ENCODE data around the gene ASIC4.

The ASIC4 gene

GRCh38 chr2:219536967-219537366 is 22.7 kb downstream of the ASIC4 start:
- DNase-seq (ENCODE audit: low spot score): no peak

- no peak for DNase-seq (ENCODE audit: low spot score)
These were observed 23.6 kb downstream of the ASIC4 start for GRCh38 chr2:219537657-219538488.

DNA sequence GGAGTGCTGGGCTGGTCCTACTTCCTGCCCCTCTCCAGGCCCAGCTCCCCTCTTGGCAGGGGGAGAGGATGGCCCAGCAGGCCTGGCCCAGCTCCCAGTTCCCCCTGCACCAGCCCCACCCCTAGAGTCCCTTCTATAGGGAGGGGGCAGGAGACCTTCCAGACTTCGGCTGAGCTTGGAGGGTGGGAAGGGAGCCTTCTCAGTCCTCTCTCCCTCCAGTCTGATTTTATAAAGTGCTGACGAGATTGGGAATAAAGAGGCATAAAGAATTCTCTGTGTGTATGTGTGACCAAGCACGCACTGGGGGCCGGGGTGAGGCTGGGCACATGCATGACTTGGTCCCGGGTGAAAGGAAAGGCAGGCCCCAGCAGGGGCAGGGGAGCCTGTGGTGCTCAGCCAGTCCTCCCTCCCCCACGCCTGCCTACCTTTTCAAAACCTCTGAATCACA is 24.2 kb downstream of the ASIC4 start:
- no peak for DNase-seq (ENCODE audit: low spot score)

DNA sequence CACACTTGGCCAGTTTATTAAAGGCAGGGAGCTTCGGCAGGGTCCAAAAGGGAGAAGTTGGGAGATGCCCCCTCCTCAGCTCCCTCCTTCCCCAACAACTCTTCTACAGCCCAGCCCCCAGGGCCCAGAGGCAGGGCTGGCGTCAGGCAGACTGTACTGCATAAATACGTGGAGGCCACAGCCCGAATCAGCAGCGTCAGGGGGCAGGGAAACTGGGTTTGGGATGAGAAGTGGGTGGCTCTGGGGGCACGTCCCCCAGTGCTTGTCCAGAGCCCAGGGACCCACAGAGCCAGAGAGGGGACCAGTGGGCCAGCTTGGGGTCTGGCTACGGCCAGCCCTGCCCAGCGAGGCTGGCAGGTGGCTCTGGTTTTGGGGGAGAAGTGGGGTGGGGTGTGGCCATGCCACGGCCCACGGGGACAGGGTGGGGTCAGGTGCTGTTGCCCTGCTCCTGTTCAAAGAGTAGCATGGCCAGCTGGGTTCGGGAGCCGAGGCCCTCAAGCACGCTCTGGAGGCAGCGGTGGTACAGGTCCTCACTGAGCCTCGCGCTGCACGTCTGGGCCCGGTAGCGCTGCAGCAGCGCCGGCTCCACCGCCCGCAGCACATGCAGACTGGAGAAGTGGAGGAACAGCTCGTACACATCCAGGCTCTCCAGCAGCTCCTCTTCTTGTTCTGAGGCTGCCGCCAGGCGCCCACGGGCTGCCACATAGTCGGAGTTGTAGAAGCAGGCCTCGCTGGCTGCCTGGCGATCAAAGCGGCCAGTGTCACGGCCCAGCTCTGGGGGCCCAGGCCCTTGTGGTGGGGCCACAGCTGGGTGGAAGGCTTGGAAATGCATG is 24.9 kb downstream of the ASIC4 start:
- DNase-seq (ENCODE audit: low spot score): no peak

DNA sequence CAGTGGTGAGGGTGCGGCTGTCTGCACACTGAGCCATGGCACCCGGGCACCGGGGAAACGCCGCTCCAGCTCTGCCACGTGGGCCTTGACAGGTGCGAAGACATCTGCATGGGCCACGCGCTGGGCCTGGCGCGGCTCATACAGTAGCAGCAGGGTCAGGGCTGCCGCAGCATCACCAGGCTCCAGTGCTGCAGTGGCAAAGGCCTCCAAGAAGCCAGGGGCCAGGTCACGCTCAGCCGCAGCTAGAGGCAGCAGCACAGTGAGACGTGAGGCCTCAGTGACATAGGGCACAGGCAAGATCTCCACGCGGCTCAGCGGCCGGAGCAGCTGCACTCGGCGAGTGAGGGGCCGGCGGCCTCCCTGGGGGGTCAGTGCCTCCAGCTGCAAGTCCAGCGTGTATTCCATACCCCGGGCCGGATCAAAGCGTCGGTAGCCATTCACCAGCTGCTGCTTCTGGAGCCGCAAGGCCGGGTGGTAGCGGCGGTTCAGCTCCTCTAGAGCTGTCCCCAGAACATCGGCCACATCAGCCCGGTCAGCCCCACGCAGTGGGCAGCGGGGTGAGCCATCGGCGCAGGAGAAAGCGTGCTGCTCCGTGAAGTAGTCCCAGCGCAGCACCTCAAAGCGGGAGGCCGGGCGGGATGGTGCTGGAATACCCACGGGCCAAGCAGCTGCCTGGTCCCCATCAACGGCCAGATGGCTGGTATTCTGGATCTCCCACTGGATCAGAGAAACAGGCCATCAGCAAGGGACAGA is 25.8 kb downstream of the ASIC4 start:
- no peak for DNase-seq (ENCODE audit: low spot score)

- DNase-seq (ENCODE audit: low spot score): no peak
These were observed 26.7 kb downstream of the ASIC4 start for GRCh38 chr2:219540784-219541504.

DNA sequence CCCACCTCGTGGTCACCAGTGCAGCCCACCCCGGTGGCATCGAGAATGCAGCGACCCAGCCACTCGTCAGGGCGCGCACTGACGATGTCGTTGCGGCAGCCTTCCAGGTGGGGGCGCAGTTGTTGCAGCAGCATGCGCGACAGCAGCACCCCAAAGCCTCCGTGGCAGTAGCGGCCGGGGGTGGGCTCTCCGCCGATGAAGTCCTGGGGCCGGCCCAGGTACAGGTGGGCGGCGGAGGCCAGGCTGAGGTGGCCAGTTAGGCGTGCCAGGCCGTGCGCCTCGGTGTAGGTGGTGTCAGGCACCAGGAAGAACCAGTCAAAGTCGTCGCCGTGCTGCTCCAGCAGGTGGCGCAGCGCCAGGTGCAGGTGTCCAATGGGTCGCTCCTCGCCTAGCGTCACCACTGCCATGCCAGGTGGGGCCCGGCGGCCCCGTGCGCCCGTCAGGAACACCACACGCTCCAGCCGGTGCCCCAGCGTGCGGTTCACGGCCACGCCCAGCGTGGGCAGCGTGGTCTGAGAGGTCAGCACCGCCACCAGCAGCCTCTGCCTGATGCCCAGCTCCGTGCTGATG is 27.4 kb downstream of the ASIC4 start:
- peak; percentile 51 for DNase-seq (ENCODE audit: low spot score)

GRCh38 chr2:219542931-219543595 is 28.8 kb downstream of the ASIC4 start:
- DNase-seq (ENCODE audit: low spot score): no peak

DNA sequence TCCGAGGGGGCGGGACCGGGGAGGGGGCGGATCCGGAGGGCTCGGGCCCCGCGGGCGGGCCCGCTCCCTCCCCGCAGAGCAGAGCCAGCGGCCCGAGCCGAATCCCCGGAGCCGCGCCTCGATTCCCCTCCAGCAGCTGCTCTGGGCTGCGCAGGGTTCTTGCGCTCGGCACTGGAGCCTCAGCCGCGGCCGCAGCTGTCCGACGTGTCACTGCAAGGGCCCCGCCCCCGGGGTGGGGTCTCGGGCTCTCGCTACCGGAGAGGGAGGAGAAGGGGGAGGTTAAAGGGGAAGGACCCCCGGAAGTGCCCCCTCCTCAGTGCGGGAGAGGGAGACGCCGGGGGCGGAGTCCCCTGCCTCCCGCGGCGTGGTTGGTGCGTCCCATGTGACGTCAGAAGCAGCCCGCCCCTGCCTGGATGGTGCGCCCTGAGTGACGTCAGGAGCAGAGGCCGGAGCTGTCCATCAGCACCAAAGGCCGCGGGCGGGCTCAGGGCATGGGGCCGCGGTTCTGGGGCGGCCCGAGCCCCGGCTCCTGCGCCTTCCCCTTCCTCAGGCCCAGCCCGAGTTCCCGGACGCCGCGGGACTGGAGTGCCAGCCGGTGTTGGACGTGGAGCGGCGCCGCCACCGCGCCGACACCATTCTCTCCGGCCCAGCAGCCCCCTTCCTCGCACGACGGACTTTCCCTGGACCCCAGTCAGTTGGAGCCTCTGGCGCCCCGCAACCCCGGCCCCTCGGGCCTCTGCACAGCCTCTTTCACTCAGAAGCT is 29.5 kb downstream of the ASIC4 start, which contains the start of the genes CHPF and TMEM198:
Gene CHPF (minus strand): TSS at position 214 of the 763 bp plus-strand sequence. CDS start 271 bp downstream, outside the sequence.
Gene TMEM198 (plus strand): TSS at position 433 of the 763 bp plus-strand sequence. CDS start 700 bp downstream, outside the sequence.
- DNase-seq (ENCODE audit: low spot score): peak; percentile 99

DNA sequence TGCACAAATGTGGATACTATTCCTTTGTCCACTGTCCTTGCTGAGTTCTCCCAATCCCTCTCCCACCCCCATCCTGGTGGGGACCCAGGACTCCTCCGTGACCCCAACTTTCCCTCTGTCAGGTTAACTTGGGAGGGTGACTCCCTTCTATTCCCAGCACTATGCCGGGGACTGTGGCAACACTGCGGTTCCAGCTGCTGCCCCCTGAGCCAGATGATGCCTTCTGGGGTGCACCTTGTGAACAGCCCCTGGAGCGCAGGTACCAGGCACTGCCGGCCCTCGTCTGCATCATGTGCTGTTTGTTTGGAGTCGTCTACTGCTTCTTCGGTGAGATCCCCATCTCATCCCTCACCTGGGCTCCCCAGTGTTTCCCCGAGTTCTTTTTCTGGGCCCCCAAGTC is 30.3 kb downstream of the ASIC4 start:
- no peak for DNase-seq (ENCODE audit: low spot score)

DNA sequence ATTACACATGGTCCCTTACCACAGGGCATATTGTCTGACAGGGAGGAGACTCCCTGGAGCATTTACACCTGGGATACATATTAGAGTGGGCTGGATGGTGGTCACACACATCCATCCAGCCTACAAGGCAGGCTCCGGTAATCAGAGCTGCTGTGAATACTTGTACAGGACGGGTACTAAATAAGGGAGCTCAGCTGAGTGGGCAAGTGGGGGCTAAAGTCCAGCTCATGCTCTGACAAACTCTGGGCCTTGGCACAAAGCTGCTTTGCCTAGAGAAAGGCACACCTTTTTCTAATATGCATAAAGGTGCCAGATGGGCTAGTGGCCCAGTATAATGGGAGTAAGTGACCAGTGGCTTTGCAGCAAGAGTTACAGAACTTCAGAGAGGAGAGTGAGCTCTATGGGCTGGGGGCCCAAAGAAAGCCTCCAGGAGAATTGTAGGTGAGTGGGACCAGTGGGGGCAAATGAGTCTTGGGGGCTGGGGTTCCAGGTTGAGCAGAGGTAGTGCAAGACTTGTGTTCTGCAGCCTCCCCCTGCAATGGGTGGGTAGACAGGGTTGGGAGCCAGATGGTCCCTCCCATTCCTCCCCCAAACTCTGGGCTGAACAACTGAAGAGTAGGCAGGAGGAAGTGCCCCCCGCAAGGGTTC is 31.1 kb downstream of the ASIC4 start:
- no peak for DNase-seq (ENCODE audit: low spot score)

DNA sequence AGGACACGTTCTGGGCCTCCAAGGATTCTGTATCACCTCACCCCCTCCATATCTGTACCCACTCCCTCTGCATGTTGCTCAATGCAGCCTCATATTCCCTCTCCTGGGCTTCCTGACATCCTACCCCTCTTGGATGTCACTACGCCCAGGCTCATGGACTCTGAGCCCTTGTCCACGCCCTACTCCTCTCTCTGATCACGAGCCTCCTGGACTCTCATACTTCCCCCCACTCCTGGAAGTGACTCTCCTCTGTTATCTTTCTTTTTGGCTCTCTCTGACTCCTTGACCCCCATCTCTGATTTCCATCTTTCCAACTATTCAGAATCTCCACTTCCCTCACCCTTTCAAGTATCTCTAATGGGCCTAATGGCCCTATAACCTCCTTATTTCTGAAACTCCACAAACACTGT is 31.7 kb downstream of the ASIC4 start:
- no peak for DNase-seq (ENCODE audit: low spot score)

GRCh38 chr2:219547621-219548020 is 33.3 kb downstream of the ASIC4 start:
- no peak for DNase-seq (ENCODE audit: low spot score)

- DNase-seq (ENCODE audit: low spot score): no peak
These were observed 34.7 kb downstream of the ASIC4 start for GRCh38 chr2:219548990-219549389.

GRCh38 chr2:219549619-219550018 is 35.3 kb downstream of the ASIC4 start:
- DNase-seq (ENCODE audit: low spot score): no peak

DNA sequence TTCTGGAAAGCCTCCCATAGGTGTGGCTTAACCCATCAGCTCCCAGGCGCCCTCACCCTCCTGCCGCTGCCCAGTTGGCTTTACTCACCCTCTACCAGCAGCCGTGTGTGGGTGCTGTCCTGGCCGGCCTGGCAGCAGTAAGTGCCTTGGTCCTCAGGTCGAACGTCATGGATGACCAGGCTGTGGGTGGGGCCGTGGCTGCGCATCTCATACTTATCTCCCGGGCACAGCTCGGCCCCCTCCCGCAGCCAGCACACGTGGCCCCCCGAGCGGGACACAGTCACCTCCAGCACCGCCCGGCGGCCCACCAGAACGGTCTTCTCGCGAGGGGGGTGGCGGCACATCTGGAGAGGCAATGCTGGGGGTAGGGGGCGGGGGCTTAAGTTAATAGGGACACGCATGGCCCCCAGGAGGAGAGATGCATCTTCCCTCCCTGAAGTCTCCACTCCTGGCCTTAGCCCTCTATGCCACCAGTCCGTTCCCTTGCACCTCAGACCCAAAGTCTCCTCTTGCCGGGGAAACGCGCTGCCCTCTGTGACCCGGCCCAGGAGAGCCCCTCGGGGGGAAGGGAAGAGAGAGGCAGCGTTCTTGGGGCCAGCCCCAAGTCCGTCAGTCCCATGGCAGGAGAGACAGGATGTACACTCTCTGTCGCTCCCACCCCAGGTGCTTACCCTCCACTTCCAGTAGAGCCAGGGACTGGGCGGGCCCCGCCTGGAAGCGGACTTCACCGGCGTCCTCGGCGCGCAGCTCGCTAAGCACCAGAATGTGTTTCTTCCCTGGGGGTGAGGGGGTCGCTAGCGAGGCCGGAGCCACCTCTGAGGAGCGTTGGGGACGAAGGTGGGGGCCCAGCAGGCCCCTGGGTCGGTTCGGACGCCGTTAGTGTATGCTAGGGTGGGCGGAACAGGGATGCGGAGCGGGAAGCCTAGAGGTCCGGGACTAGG is 37.4 kb downstream of the ASIC4 start:
- no peak for DNase-seq (ENCODE audit: low spot score)

DNA sequence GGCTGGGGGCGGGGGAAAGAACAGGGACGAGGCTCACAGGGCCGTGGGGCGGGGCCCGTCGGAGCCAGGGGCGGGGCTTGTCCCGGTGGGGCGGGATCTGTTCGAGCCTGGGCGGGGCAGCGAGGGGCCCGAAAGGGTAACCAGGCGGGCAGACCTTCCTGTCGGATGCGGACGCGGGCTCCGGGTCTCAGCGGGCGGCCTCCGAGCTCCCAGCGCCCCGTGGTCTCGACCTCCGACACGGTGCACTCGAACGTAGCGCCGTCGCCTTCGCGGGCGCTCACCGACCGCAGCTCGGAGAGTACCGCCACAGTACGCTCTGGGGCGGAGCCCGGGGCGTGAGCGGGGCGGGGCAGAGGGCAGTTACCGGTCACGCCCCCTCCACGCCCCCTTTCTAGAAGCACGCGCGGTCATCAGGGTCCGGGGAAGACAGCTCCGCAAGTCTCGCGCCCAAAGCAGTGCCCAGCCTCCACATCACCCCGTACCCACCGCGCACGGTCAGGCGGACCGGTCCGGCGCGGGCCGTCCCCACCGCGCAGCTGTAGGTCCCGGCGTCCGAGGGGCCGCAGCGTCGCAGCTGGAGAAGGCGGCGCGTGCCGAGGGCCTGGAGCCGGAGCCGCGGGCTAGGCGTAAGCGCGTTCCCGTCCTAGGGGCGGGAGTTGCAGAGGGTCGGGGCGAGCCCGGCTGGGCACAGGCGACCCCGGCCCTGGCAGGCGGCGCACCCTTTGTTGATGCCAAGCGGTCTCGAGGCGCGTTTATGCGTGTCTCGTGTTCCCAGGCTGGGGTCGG is 38.3 kb downstream of the ASIC4 start:
- DNase-seq (ENCODE audit: low spot score): peak; percentile 52

DNA sequence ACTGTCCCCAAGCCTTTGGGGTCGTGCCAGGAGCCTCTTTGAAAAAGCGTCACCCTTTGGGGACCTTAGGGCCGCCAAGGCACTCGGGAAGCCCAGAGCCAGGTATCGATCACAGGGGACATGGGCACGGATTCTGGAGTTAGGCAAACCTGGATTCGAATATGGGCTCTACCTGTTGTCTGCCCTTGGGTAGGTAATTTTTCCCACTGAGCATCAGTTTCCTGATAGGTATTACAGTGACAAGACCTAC is 38.8 kb downstream of the ASIC4 start:
- DNase-seq (ENCODE audit: low spot score): no peak
